IPS-NIHi7 (cell line): ENCODE data around the gene VAMP3.
A peak's percentile ranks its signal among the peaks of the same experiment; 100 is the strongest.
"Not testable (repeated sequence)": the region's sequence is repeated elsewhere in the genome, so short reads cannot be mapped to it uniquely, and the experiment has no call there.

Source experiments
- DNase-seq: peaks from one replicate; pipeline ENCODE4 v3.0.0; 2012; ENCODE audit warnings: mixed read lengths; ENCODE audit errors: extremely low spot score

Gene VAMP3

DNA sequence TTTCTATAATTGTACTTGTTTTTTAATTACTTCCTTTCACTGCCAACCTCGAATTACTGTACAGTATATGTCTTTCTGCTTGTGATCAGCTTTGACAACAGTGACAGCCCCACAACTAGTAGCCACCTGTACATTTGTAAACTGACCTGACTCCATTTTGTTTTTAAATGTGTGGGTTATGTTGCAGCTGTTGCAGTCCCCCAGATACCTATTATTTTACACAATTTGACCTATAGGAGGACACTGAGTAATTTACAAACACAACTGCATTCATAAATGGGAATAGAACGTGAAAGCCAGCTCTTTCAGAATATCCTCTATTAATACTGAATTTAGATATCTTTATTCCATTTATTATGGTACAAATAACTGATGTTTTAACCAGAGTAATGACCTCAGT, 2.5 kb upstream of the VAMP3 start:
- DNase-seq, result no peak

DNA sequence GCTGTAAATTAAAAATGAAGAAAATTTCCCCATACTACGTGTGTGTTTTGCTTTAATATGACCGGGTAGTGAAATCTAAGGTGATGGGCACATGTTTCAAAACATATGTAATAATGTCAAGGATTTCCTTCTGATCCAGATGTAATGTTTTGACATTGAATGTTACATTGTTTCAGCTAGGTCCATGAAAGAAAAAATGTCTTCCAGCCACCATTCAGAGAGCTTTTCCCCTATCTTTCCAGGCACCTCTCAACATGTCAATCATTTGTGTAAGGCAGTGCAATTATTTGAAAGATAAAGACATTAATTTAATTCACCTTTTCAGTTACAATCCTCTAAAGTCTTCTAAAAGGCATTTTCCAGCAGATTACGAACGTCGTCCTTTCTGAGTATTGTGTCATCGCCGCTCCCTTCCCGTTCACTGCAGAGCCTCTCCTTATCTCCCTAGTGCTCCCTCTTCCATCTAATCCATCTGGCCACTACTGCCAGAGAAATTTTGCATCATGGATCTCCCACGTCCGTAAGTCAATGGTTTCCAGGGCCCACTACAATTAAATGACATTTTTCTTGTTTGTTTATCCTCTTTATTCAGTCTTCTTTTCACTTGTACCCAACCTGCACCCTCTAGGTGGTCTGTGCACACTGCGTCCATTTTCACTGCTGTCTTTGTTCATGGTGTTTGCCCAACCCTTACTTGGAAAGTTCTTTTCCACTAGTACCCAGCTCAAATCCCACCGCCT, 1.3 kb upstream of the VAMP3 start:
- DNase-seq, result no peak

DNA sequence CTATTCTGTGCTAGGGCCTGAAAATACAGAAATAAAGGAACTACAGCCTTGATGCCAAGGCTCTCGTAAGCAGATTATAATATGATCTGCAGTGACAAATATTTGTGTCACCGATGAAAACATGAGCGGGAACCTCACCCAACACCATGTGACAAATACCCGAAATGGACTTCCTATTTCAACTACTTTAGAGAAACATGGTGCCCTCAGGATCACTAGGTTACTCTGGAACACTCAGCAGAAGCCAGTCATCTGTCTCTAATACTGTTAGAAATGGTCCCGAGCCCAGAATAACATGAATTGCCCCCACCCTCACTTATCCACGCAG, 463 bp upstream of the VAMP3 start:
- no peak for DNase-seq

DNA sequence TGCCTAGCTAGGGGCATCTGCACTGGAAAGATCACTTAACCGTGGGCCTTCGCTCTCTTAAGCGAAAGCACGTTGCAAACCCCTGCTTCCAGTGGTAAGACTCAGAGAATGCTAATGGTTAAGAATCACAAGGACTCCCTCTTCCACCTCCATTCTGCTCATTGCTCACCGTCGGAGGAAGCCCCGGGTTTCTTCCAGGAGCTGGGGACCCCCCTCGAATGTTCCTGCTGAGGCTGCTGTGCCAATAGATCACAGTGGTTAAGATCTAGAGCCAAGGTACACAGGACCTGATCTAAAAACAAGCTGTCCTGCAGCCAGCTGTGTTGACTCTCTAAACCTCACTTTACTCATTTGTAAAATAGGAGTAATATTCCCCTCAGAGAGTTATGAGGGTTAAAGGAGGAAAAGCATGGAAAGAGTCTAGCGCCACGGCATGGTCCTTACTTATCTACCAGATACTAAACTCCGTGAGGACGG, 765 bp downstream of the VAMP3 start:
- no peak for DNase-seq

DNA sequence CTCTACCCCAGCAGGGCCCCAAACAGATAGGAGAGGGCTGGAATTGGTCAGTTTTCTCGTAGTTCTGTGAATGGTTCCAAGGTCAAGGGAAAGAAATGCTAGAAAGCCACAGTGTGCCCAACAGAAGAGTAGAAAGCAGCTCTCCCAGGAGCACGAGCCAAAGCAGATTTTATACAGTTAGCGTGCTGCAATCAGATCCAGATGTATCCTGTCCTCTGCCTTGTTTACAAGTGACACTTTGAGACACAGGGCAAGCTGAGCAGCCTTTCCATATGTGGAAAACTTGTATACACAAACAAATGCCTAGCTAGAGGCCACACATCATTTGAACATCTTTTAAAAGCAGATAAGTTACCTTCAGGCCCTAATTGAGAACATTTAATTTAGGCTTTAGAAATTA, 6.5 kb downstream of the VAMP3 start:
- DNase-seq, result no peak

DNA sequence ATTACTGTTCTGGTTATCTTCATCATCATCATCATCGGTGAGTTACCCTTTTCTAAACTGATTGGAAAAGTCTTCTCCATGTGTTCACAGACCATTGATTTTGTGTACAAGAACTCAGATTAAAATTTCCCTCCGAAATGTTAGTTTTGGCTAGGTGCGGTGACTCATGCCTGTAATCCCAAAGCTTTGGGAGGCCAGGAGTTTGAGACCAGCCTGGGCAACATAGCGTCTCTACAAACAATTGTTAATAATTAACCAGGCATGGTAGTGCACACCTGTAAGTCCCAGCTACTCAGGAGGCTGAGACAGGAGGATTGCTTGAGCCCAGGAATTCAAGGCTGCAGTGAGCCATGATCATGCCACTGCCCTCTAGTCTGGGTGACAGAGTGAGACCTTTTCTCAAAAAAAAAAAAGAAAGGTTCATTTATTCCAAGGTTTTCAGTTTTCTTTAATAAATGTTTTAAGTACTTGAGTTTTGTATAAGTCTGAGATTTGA, 7.1 kb downstream of the VAMP3 start:
- DNase-seq, result no peak

DNA sequence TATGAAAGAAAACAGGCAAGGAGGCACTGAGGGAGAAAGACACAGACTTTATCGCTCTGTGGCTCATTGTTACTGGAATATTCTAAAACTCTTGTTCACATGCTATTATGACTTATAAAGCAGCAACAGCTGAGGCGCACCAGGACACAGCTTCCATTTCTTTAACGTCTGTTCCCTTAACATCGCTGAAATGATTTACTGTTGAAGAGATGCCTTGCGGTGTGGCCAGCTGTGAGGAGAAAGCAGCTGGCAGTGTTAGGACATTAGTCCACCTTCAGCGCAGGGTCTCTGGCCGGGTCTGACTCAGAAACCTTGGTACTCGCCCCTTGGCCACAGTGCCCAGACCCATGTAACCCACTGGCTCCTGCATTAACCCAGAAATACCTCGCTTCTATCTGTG, 9.9 kb downstream of the VAMP3 start:
- no peak for DNase-seq

DNA sequence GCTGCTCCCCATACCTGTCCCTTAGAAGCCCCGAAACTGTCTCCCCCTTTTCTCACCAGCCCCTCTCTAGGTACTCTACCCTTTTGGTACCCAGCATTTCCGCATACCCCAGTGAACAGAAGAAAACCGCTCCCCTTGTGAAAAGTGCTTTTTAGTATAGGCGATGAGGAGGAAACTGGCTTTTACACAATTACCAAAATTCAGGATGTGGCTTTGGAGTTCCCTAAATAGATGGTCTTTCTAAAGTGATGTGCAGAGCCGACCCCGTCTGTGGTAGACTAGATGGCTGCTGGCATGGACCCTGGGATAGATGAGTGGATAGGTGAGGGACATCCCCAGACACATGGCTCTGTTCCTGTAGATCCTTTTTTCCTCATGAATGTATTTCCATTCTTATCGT, 10.4 kb downstream of the VAMP3 start:
- no peak for DNase-seq

DNA sequence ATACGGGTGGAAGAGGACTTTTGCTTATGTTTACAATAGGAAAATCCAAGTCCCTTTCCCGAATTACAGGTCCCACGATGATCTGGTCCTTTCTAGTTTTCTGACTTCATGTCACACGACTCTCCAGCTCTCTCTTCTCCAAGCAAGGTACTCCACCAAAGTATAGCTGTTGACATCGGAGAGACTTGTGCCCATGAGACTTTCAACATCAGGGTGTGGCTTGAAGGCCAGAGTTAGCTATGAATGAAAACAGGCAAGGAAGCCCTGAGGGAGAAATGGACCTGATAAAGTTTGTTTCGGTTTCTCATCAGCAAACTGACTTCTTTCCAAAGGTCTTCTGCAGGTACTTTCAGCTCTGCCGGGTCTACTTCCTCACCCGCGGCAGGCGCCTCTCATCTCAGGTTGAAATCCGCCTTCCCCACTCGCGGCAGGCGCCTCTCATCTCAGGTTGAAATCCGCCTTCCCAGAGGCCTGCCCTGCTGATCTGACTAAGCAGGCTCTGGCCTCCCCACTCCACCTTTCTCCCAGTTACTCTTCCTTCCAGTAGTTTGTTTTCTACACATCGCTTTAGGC, 10.9 kb downstream of the VAMP3 start:
- DNase-seq, result no peak

DNA sequence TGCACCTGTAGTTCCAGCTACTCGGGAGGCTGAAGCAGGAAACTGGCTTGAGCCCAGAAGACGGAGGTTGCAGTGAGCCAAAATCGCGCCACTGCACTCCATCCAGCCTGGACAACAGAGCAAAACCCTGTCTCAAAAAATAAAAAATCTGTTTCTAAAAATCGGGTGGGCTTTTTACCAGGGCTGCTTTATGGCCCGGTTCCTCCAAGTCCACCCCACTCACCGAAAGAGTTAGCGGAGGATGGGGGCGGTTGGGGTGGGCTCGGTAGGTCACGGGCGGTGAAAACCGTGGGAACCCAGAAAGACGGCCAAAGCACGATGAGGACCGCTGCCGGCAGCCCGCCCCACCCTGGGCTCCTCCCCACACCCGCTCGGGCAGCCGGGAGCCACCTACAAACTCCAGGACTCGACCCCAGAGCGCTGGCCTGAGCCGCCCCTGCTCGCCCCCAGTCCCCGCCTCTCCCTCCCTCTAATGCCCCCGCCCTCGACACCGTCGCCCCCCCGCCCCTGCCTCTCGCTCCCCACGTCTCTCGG, 12.1 kb downstream of the VAMP3 start:
- peak; percentile 89 for DNase-seq

DNA sequence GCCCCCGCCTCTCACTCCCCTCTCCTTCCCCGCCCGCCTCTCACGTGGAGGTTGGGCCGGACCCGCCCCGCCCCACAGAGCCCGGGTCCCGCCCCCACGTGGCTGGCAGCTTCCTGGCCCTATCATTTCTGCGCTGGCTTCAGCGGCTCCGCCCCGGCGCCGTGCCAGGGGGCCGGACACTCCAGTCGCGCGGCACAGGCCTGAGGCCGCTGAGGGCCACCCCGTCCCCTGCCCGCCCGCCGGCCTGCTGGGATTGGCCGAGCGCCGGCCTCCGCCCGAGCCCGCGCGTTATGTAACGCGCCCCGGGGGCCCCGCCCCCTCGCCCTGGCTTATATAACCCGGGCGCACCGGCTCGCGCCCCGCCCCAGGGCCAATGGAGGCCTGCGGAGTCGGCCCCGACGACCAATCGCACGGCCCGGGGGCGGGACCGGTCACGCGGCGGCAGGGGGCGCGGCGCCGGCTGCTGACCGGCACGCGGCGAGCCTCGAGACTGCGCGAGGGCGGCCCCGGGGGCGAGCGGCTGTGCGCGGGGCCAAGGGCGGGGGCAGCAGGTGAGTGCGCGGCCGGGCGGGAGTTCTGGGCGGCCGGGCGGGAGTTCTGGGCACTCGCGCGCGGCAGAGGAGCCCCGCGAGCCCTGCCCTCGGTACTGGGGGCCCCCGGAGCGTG, 12.9 kb downstream of the VAMP3 start, which contains the start of gene PER3:
TSS of gene PER3 (plus strand) at position 466 of the 666 bp plus-strand sequence. CDS start 587 bp downstream, outside the sequence.
- peak; percentile 98 for DNase-seq

DNA sequence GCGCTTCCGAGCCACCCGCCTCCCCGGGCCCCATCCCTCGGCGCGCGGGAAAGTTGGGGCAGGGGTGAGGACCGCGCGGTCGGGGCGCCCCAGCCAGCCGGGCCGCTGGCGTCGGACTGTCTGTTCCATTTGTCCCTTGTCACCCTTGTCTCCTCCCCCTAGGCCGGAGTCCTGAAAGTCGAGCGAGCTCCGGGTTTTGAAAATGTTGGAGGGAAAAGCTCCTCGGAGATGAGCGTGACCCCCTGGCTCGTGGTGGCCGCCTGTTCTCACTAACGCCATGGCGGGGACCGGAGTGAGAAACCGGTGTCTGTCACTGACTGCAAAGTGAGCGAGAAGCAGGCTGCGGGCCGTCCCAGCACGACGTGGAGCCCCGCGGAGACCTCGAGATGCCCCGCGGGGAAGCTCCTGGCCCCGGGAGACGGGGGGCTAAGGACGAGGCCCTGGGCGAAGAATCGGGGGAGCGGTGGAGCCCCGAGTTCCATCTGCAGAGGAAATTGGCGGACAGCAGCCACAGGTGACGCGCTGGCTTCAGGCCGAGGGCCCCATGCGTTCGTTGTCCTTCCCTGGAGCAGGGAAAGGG, 13.5 kb downstream of the VAMP3 start:
- no peak for DNase-seq

DNA sequence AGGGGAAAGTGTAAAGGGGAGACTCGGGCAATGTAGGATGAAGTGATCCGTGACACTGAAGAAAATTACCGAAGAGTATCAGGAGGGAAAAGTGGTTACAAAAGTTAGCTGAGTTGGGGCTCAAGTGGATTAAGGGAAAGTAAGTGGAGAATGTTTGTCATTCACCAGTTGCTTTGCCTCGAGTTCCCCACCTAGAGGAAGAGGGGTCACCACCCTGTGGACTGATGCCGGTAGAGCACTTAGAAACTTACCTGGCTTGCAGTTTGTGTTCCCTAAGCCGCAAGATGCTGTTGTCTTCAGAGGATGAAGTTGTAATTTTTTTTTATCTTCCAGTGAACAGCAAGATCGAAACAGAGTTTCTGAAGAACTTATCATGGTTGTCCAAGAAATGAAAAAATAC, 14.0 kb downstream of the VAMP3 start:
- DNase-seq, result no peak

DNA sequence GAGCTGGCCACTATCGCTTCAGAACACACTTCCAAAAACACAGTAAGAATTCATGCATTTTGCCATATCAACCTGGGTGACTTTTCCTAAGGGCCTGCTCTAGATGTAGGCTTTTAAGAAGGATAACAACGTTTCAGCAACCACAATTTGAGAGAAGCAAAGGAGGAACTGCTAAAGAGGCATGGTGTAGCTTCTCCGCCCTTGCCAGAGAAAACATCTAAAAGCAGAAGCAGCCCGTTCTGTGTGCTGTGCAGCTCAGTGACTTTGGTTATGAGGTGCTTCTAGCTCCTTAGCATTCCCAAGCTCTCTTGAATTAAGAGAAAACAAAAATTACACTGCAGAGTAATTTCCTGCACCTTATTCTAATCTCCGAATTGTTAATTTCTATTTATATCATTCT, 15.7 kb downstream of the VAMP3 start:
- DNase-seq, result no peak

DNA sequence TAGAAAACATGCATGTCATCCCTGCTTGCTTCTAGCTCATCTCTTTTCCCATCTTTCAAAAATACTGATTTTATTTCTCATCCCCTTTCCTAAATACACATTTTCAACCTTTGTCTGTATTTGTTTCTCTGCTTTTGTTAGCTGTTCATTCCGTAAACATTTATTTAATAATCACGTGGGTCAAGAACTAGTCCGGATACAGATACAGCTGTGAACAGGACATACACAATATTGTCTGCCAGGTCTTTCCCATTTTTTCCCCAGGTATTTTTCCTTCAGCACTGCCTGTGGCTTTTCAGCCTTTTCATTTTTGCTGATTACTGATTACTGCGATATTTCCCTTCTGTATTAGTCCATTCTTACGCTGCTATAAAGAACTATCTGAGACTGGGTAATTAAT, 18.7 kb downstream of the VAMP3 start:
- DNase-seq, result no peak

DNA sequence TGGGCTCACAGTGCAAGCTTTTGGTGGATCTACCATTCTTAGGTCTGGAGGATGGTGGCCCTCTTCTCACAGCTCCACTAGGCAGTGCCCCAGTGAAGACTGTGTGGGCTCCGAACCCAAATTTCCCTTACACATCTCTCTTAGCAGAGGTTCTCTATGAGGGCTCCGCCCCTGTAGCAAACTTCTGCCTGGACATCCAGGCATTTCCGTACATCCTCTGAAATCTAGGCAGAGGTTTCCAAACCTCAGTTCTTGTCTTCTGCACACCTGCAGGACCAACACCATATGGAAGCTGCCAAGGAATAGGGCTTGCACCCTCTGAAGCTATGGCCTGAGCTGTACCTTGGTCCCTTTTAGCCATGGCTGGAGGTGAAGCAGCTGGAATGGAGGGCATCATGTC, 19.9 kb downstream of the VAMP3 start:
- not testable (repeated sequence) for DNase-seq

DNA sequence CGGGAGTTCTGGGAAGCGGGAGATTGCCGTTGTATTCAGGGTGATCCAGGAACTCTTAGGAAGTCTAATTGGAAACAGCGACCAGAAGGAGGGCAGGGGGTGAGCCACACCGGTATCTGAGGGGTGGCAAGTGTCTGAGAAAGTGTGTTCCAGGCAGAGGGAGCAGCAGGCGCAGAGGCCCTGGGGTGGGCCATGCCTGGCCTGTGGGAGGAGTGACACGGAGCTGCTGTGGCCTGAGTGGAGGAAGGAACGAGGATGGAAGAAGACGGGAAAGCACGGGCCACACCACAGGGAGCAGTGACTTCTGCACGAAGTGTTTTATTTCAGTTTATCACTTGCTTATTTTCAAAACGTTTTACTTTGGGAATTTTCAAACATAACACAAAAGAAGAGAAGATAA, 24.3 kb downstream of the VAMP3 start:
- no peak for DNase-seq

DNA sequence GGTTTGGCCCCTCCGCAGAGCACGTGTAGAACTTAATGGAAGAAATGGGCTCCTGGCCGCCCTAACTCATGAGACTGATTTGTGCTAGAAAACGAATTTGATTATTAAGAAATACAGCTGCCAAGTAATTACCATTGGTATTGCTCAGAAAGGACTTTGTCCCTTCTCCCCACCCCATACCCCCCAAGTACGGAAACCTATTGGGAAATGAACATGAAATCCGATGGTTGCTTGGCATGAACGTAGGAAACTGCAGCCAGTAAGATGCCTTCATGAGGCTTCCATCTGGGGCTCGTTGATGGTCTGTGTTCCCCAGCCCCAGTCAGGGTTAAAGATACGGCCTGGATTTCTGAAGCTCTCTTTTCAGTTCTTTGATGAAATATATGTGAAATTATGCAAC, 34.4 kb downstream of the VAMP3 start:
- no peak for DNase-seq

DNA sequence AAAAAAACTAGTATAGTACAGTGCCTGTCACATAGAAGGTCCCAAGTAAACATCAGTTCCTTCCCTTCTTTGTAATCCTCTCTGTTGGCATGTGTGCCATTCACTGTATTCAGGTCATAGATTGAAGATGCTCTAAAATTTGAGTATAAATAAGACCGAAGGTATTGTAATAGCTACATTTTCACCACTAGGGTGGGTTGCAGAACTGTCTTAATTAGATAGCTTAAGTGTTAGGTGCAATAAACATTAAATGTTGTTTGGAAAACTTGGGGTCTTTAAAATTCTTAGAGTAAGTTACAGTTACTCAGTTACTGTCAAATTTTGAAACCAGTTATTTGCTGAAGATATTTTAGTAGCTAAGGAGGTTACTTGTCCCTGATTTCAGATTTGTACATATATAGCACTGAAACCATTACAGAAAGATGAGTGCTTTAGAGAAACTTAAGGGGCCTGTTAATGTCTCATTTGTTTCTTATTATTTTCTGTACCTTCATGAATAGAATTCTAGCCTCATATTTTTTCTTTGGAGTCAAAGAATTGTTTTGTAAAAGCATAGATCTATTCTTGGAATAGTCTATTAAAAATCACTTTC, 37.3 kb downstream of the VAMP3 start:
- DNase-seq, result peak; percentile 27

DNA sequence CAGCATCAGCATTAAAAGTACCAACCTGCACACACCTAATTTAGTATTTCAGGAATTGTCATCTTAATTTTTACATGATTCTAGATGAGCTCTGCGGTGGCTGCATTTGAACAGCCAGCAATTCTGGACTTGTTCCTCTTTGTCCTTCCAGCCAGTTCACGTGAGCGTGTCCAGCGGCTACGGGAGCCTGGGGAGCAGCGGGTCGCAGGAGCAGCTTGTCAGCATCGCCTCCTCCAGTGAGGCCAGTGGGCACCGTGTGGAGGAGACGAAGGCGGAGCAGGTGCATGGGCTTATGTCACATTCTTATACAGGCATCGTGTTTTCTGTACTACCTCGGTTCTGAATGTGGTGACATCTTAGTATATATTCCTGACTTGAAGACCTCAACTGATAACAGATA, 38.6 kb downstream of the VAMP3 start:
- DNase-seq, result no peak

DNA sequence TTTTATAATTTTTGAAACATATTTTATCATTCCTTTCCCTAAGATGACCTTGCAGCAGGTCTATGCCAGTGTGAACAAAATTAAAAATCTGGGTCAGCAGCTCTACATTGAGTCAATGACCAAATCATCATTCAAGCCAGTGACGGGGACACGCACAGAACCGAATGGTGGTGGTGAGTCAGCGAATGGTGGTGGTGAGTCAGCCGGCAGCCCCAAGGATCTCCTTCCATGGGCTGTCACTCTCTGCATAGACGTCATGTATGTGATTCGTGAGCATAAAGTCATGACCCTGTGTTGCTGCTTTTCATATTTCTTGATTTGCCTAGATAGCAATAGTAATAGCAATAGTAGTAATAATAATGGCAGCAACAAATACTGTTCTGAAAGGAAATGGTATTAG, 39.3 kb downstream of the VAMP3 start:
- DNase-seq, result no peak

DNA sequence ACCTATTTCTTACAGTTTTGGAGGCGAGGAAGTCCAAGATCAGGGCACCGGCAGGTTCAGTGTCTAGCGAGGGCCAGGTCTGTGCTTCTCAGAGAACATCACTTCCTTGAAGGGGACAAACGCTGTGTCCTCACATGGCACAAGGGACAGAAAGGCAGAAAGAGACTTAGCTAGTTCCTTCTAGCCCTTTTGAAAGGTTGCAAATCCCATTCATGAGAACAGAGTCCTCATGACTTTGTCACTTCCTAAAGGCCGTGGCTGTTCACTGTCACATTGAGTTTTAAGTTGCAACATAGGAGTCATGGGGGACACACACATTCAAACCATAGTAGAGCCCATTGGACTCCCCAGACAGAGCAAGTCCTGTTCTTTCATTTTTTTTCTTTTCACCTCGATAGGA, 40.4 kb downstream of the VAMP3 start:
- DNase-seq, result no peak
